ENCODE results near the gene MBL2. TPM values are rescaled to one million over a fixed set of nuclear protein-coding genes. Genes with fewer than 3 reads are reported as not detected.

MBL2 gene
- total and polyA plus RNA-seq, 2 of the 8 experiments (the other 6 are each of a cell fraction or from before 2014, with no cell fraction given), result not detected

GRCh38 chr10:52770904-52771303 lies 1.7 kb downstream of the MBL2 start:
- CTCF ChIA-PET (ENCODE audit: partially characterized antibody), result interaction anchor here (0.6 to 4.9 kb wide), 5 partner anchors 9 to 282 kb away, joined by 3 to 43 read pairs (median 6); no protein-coding TSS in a partner anchor
- Histone ChIP-seq H2AFZ (ENCODE audit: low read length) (no peak overlapping the region), H3K27ac (ENCODE audit: low read depth, low read length) (no peak overlapping the region), H3K9me3 (ENCODE audit: insufficient read depth in 2 of 2, low read depth in 1 of 2, low read length in 1 of 2) (no peaks in the 10 kb centered on the region), H3K4me3 (ENCODE audit: extremely low read depth in 1 of 4, insufficient read depth in 2 of 4, low read depth in 3 of 4, low read length in 4 of 4) (no peak overlapping the region), H2BK20ac (ENCODE audit: low read length) (no peak overlapping the region), H3K4ac (replicated peaks; ENCODE audit: insufficient read length, low read depth, low read length) (no peak overlapping the region), H3K79me1 (ENCODE audit: low read depth, low read length) (no peaks in the 10 kb centered on the region), H4K5ac (ENCODE audit: insufficient read length, low read depth, low read length) (no peak overlapping the region), H3K79me2 (ENCODE audit: control insufficient read depth in 1 of 2, insufficient read depth in 2 of 2, low read length in 2 of 2) (no peaks in the 10 kb centered on the region), H3K36me3 (ENCODE audit: control insufficient read depth in 2 of 4, insufficient read depth in 4 of 4, low read length in 3 of 4) (no peaks in the 10 kb centered on the region), H3K4me1 (replicated peaks in 1 of 4; ENCODE audit: control insufficient read depth in 3 of 4, insufficient read depth in 4 of 4, low read length in 3 of 4) (no peaks in the 10 kb centered on the region), H3K9ac (replicated peaks in 1 of 4; ENCODE audit: extremely low read depth in 1 of 4, low read depth in 3 of 4, low read length in 3 of 4) (no peak overlapping the region), H3K56ac (replicated peaks; ENCODE audit: insufficient read length, low read depth, low read length) (no peak overlapping the region), H2AK5ac (ENCODE audit: low read depth, low read length) (no peak overlapping the region), H2BK12ac (ENCODE audit: low read depth, low read length) (no peak overlapping the region), H3K23ac (ENCODE audit: insufficient read length) (no peak overlapping the region), H3K18ac (ENCODE audit: extremely low read depth, low read length) (no peak overlapping the region), H4K20me1 (replicated peaks in 1 of 2; ENCODE audit: control insufficient read depth in 1 of 2, insufficient read depth in 2 of 2, low read length in 2 of 2) (no peaks in the 10 kb centered on the region), H2BK5ac (ENCODE audit: low read depth, low read length) (no peak overlapping the region), H2BK120ac (replicated peaks; ENCODE audit: low read depth, low read length) (no peak overlapping the region), H4K91ac (replicated peaks; ENCODE audit: insufficient read length, low read length) (no peak overlapping the region), H3K14ac (ENCODE audit: insufficient read length) (no peak overlapping the region), H4K8ac (ENCODE audit: extremely low read depth, insufficient read depth, low read length) (no peak overlapping the region), H3K27me3 (replicated peaks in 1 of 4; ENCODE audit: control insufficient read depth in 3 of 4, extremely low read depth in 1 of 4, insufficient read depth in 3 of 4, low read length in 3 of 4) (peaks cover 0 to 1% (median 0%) of the 10 kb centered on the region in 4 experiments; a peak in 1 of 7 replicates), H2BK15ac (ENCODE audit: low read length) (no peak overlapping the region), H3K4me2 (ENCODE audit: insufficient read depth in 1 of 2, low read depth in 2 of 2, low read length in 2 of 2) (no peak overlapping the region), H3K23me2 (ENCODE audit: low read depth, low read length) (no peaks in the 10 kb centered on the region)
- WGBS, 2 experiments (ENCODE audit: extremely low coverage in 1 of 2, insufficient coverage in 1 of 2, insufficient read length in 1 of 2, insufficient replicate concordance in 2 of 2, low coverage in 1 of 2, low lambda C conversion rate in 2 of 2, missing lambda C conversion rate in 1 of 2), result 31% methylated on average over 2 of the region's 2 CpGs; no CpG with 5 or more reads in 1 of the 2 experiments
- POLR2A ChIA-PET (ENCODE audit: partially characterized antibody), result no interaction called here
- TF ChIP-seq YY1 (IDR thresholded peaks at IDR 0.05; ENCODE audit: low read depth, low read length) (no peak), SP2 (IDR thresholded peaks at IDR 0.05; ENCODE audit: low read length) (no peak), NANOG (IDR thresholded peaks at IDR 0.05; ENCODE audit: insufficient read depth, low read depth, low read length, poor library complexity, severe bottlenecking) (no peak), ATF2 (IDR thresholded peaks at IDR 0.05; ENCODE audit: low read length) (no peak), TAF7 (optimal IDR thresholded peaks at IDR 0.05; ENCODE audit: borderline replicate concordance, low read depth, low read length) (no peak), ATF3 (IDR thresholded peaks at IDR 0.05; ENCODE audit: insufficient read depth, low read depth, low read length) (no peak), TEAD4 (IDR thresholded peaks at IDR 0.05; ENCODE audit: low read depth, low read length) (no peak), RFX5 (IDR thresholded peaks at IDR 0.05; ENCODE audit: borderline replicate concordance, low read depth, low read length) (no peak), RXRA (IDR thresholded peaks at IDR 0.05; ENCODE audit: insufficient read depth, low read depth, low read length) (no peak)
- TF ChIP-seq, protein P1, sequence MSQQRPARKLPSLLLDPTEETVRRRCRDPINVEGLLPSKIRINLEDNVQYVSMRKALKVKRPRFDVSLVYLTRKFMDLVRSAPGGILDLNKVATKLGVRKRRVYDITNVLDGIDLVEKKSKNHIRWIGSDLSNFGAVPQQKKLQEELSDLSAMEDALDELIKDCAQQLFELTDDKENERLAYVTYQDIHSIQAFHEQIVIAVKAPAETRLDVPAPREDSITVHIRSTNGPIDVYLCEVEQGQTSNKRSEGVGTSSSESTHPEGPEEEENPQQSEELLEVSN (IDR thresholded peaks at IDR 0.05), result no peak
- DNase-seq (ENCODE audit: low read depth in 1 of 2, low spot score in 2 of 2), result peak in 1 of 2 experiments; percentile 3
- FAIRE-seq, result no peak
